ENCODE results near the gene HOXD8.

The HOXD8 gene

GRCh38 chr2:176128982-176129796, at the start of gene HOXD8:
Gene HOXD8 (plus strand): TSS chr2:176129705. CDS start chr2:176130367, 662 bp downstream.
- DNase-seq (ENCODE audit: low read depth): no peak

- DNase-seq (ENCODE audit: low read depth): no peak
These were observed 49.5 kb upstream of the HOXD8 start for GRCh38 chr2:176079831-176080539.

- no peak for DNase-seq (ENCODE audit: low read depth)
These were observed 48.7 kb upstream of the HOXD8 start for GRCh38 chr2:176080540-176081375.

- DNase-seq (ENCODE audit: low read depth): no peak
These were observed 48.1 kb upstream of the HOXD8 start for GRCh38 chr2:176081376-176081836.

GRCh38 chr2:176081837-176082524, 47.5 kb upstream of the HOXD8 start:
- DNase-seq (ENCODE audit: low read depth): no peak

- DNase-seq (ENCODE audit: low read depth): no peak
These were observed 47.0 kb upstream of the HOXD8 start for GRCh38 chr2:176082525-176082823.

GRCh38 chr2:176082824-176083751, 46.4 kb upstream of the HOXD8 start:
- no peak for DNase-seq (ENCODE audit: low read depth)

GRCh38 chr2:176083796-176084261, 45.7 kb upstream of the HOXD8 start, which contains the start of gene EVX2:
Gene EVX2 (minus strand): TSS chr2:176083962. CDS start chr2:176083776, 186 bp downstream.
- DNase-seq (ENCODE audit: low read depth): no peak

GRCh38 chr2:176084611-176085119, 44.8 kb upstream of the HOXD8 start:
- no peak for DNase-seq (ENCODE audit: low read depth)

GRCh38 chr2:176085120-176085788, 44.3 kb upstream of the HOXD8 start:
- no peak for DNase-seq (ENCODE audit: low read depth)

- no peak for DNase-seq (ENCODE audit: low read depth)
These were observed 43.4 kb upstream of the HOXD8 start for GRCh38 chr2:176085861-176086771.

- no peak for DNase-seq (ENCODE audit: low read depth)
These were observed 42.0 kb upstream of the HOXD8 start for GRCh38 chr2:176087330-176088047.

GRCh38 chr2:176088048-176088936, 41.2 kb upstream of the HOXD8 start:
- DNase-seq (ENCODE audit: low read depth): no peak

GRCh38 chr2:176088937-176089842, 40.3 kb upstream of the HOXD8 start:
- no peak for DNase-seq (ENCODE audit: low read depth)

- DNase-seq (ENCODE audit: low read depth): no peak
These were observed 39.6 kb upstream of the HOXD8 start for GRCh38 chr2:176089843-176090395.

GRCh38 chr2:176090862-176091261, 38.6 kb upstream of the HOXD8 start:
- no peak for DNase-seq (ENCODE audit: low read depth)
